ENCODE data around the gene ZNF419. TPM values are rescaled to one million over a fixed set of nuclear protein-coding genes. Genes with fewer than 3 reads are reported as not detected.
"Not testable (repeated sequence)": the region's sequence is repeated elsewhere in the genome, so short reads cannot be mapped to it uniquely, and the experiment has no call there.

ZNF419 gene
- polyA plus RNA-seq, 1 donor (not counting 4 experiments of a cell fraction or from before 2014, with no cell fraction given), result 11.9 TPM

DNA sequence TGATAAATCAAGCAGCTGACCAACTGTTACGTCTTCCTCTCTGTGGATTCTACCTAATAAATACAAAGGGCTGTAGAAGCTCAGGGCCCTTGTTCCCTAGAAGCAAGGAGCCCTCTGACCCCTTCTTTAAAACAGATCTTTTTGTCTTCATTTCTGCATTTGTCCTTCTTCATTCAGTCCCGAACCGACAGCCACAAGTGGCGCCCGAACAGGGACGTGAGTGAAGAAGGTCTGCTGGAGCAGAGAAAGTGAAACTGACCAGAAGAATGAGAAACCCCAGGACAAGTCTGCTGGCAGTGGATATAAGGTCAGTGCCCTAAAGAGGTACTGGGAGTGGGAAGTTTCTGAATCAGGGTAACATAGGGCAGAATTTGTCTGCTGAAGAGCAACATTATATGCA is 25.3 kb downstream of the ZNF419 start:
- dilution Hi-C loops (cut with MboI; ENCODE audit: extremely low pct_ligation_motif_present, low sequenced_read_pairs), result no loop called here
- DNase-seq (ENCODE audit: low read depth, low spot score), result no peak

DNA sequence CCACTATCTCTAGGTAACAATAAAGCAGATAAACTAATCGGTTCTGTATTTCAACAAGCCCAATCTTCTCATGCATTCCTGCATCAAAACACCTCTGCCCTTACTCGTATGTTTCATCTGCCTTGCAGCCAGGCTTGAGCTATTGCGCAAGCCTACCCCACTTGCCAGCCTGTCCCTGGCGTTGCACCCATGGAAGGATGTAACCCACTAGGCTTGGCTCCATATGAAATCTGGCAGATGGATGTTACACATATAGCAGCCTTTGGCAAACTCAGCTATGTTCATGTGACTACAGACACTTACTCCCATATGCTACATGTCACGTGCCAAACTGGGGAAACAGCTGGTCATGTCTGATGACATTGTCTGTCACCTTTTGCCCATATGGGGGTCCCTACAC is 27.7 kb downstream of the ZNF419 start:
- Histone ChIP-seq H4K20me1 (ENCODE audit: control insufficient read depth, extremely low read depth, insufficient read depth, low read length) (no peaks in the 10 kb centered on the region), H3K4me2 (ENCODE audit: control insufficient read depth, extremely low read depth, insufficient read depth, low read depth, low read length) (no peak overlapping the region), H3K27me3 (ENCODE audit: control insufficient read depth, extremely low read depth, insufficient read depth, low read length) (no peaks in the 10 kb centered on the region), H3K4me1 (ENCODE audit: control insufficient read depth, extremely low read depth, insufficient read depth, low read length) (no peaks in the 10 kb centered on the region), H3K9ac (ENCODE audit: control insufficient read depth, extremely low read depth, insufficient read depth, low read length) (no peak overlapping the region), H2AFZ (ENCODE audit: control insufficient read depth, low read length) (no peak overlapping the region), H3K9me3 (ENCODE audit: control insufficient read depth, low read depth, low read length) (peaks cover 2% of the 10 kb centered on the region), H3K27ac (ENCODE audit: control insufficient read depth, insufficient read depth, low read length) (no peak overlapping the region), H3K4me3 (ENCODE audit: control insufficient read depth in 2 of 3, extremely low read depth in 1 of 3, insufficient read depth in 2 of 3, low read depth in 1 of 3, low read length in 3 of 3) (no peak overlapping the region), H3K36me3 (ENCODE audit: control insufficient read depth in 2 of 2, extremely low read depth in 1 of 2, insufficient read depth in 2 of 2, low read length in 2 of 2) (peaks cover 0 to 4% of the 10 kb centered on the region in 2 experiments), H3K79me2 (ENCODE audit: control insufficient read depth, insufficient read depth, low read length) (no peaks in the 10 kb centered on the region), H3K9me1 (ENCODE audit: control insufficient read depth, extremely low read depth, insufficient read depth, low read length) (no peaks in the 10 kb centered on the region)
- FAIRE-seq, result peak; percentile 77
- TF ChIP-seq EZH2 (IDR thresholded peaks at IDR 0.05; ENCODE audit: low read length) (no peak), CTCF (optimal IDR thresholded peaks at IDR 0.05 in 1 of 3, IDR thresholded peaks at IDR 0.05 in 1 of 3, conservative IDR thresholded peaks at IDR 0.05 in 1 of 3; ENCODE audit: extremely low read depth in 1 of 3, insufficient read depth in 2 of 3, low read length in 3 of 3) (no peak)
- DNase-seq (ENCODE audit: low read depth, low spot score), result no peak
- dilution Hi-C loops (cut with MboI; ENCODE audit: extremely low pct_ligation_motif_present, low sequenced_read_pairs), result no loop called here

More for the DNA sequence above, 25.3 kb downstream of the ZNF419 start:
- Histone ChIP-seq H2AFZ (ENCODE audit: control insufficient read depth, low read length) (no peak overlapping the region), H3K36me3 (ENCODE audit: control insufficient read depth in 2 of 2, extremely low read depth in 1 of 2, insufficient read depth in 2 of 2, low read length in 2 of 2) (peaks cover 0 to 4% of the 10 kb centered on the region in 2 experiments), H3K9me1 (ENCODE audit: control insufficient read depth, extremely low read depth, insufficient read depth, low read length) (no peaks in the 10 kb centered on the region), H3K4me1 (ENCODE audit: control insufficient read depth, extremely low read depth, insufficient read depth, low read length) (no peaks in the 10 kb centered on the region), H3K9ac (ENCODE audit: control insufficient read depth, extremely low read depth, insufficient read depth, low read length) (no peak overlapping the region), H3K27ac (ENCODE audit: control insufficient read depth, insufficient read depth, low read length) (no peak overlapping the region), H3K27me3 (ENCODE audit: control insufficient read depth, extremely low read depth, insufficient read depth, low read length) (no peaks in the 10 kb centered on the region), H3K4me2 (ENCODE audit: control insufficient read depth, extremely low read depth, insufficient read depth, low read depth, low read length) (no peak overlapping the region), H3K4me3 (ENCODE audit: control insufficient read depth in 2 of 3, extremely low read depth in 1 of 3, insufficient read depth in 2 of 3, low read depth in 1 of 3, low read length in 3 of 3) (no peak overlapping the region), H4K20me1 (ENCODE audit: control insufficient read depth, extremely low read depth, insufficient read depth, low read length) (no peaks in the 10 kb centered on the region), H3K79me2 (ENCODE audit: control insufficient read depth, insufficient read depth, low read length) (no peaks in the 10 kb centered on the region), H3K9me3 (ENCODE audit: control insufficient read depth, low read depth, low read length) (peaks cover 2% of the 10 kb centered on the region)
- FAIRE-seq, result no peak
- TF ChIP-seq CTCF (optimal IDR thresholded peaks at IDR 0.05 in 1 of 3, IDR thresholded peaks at IDR 0.05 in 1 of 3, conservative IDR thresholded peaks at IDR 0.05 in 1 of 3; ENCODE audit: extremely low read depth in 1 of 3, insufficient read depth in 2 of 3, low read length in 3 of 3) (no peak), EZH2 (IDR thresholded peaks at IDR 0.05; ENCODE audit: low read length) (no peak)

GRCh38 chr19:57518021-57518420 is 30.5 kb downstream of the ZNF419 start:
- H3K9ac ChIP-seq (ENCODE audit: control insufficient read depth, extremely low read depth, insufficient read depth, low read length); dilution Hi-C loops (cut with MboI; ENCODE audit: extremely low pct_ligation_motif_present, low sequenced_read_pairs); H3K79me2 ChIP-seq (ENCODE audit: control insufficient read depth, insufficient read depth, low read length); H3K9me3 ChIP-seq (ENCODE audit: control insufficient read depth, low read depth, low read length); H3K9me1 ChIP-seq (ENCODE audit: control insufficient read depth, extremely low read depth, insufficient read depth, low read length); FAIRE-seq; H3K4me2 ChIP-seq (ENCODE audit: control insufficient read depth, extremely low read depth, insufficient read depth, low read depth, low read length); H3K27ac ChIP-seq (ENCODE audit: control insufficient read depth, insufficient read depth, low read length); H3K4me3 ChIP-seq (ENCODE audit: control insufficient read depth in 2 of 3, extremely low read depth in 1 of 3, insufficient read depth in 2 of 3, low read depth in 1 of 3, low read length in 3 of 3); H3K27me3 ChIP-seq (ENCODE audit: control insufficient read depth, extremely low read depth, insufficient read depth, low read length); H2AFZ ChIP-seq (ENCODE audit: control insufficient read depth, low read length); H3K36me3 ChIP-seq (ENCODE audit: control insufficient read depth in 2 of 2, extremely low read depth in 1 of 2, insufficient read depth in 2 of 2, low read length in 2 of 2); H4K20me1 ChIP-seq (ENCODE audit: control insufficient read depth, extremely low read depth, insufficient read depth, low read length); H3K4me1 ChIP-seq (ENCODE audit: control insufficient read depth, extremely low read depth, insufficient read depth, low read length); DNase-seq (ENCODE audit: low read depth, low spot score): not testable (repeated sequence)

All from keratinocyte (primary cell).